GM12891 (cell line): Measurements from ENCODE around the gene SIDT2.
A peak's percentile ranks its signal among the peaks of the same experiment; 100 is the strongest.
"Not testable (repeated sequence)": the region's sequence is repeated elsewhere in the genome, so short reads cannot be mapped to it uniquely, and the experiment has no call there.

ENCODE experiments used
- DNase-seq: peaks from one replicate; pipeline ENCODE4 v3.0.0; 2011; ENCODE audit warnings: low spot score; ENCODE audit not compliant: insufficient read length
- FAIRE-seq: peaks from 2 replicates; lab custom pipeline; 2011; peaks lifted over from hg19 to GRCh38; lab: Jason Lieb, UNC
- PAX5 ChIP-seq: IDR thresholded peaks from 2 replicates; pipeline ENCODE4 v1.6.1; 2011; ENCODE audit warnings: low read length, moderate library complexity, mild to moderate bottlenecking; ENCODE audit not compliant: insufficient read depth, severe bottlenecking
- POLR2A ChIP-seq: IDR thresholded peaks from 2 replicates; pipeline ENCODE4 v1.6.1; 2011; ENCODE audit warnings: low read depth, low read length, control low read depth
- POLR2AphosphoS5 ChIP-seq: IDR thresholded peaks from 2 replicates; pipeline ENCODE4 v1.6.1; 2011; ENCODE audit warnings: low read depth, low read length, control low read depth
- POU2F2 ChIP-seq: IDR thresholded peaks from 2 replicates; pipeline ENCODE4 v1.6.1; 2011; ENCODE audit warnings: low read depth, mild to moderate bottlenecking, control low read depth, low read length, moderate library complexity
- SPI1 ChIP-seq: IDR thresholded peaks from 2 replicates; pipeline ENCODE4 v1.6.1; 2011; ENCODE audit warnings: low read depth, low read length, control low read depth
- TAF1 ChIP-seq: IDR thresholded peaks from 2 replicates; pipeline ENCODE4 v1.6.1; 2011; ENCODE audit warnings: low read depth, low read length, control low read depth

The SIDT2 gene

GRCh38 chr11:117202386-117203068 is 24.0 kb downstream of the SIDT2 start:
- DNase-seq (no peak), FAIRE-seq (no peak)
- TF ChIP-seq SPI1 (no peak), POLR2A (no peak), TAF1 (no peak), POLR2AphosphoS5 (no peak), PAX5 (no peak), POU2F2 (no peak)

- TF ChIP-seq POLR2AphosphoS5: no peak
- TF ChIP-seq TAF1: no peak
- no peak for TF ChIP-seq POU2F2
- no peak for TF ChIP-seq SPI1
- no peak for TF ChIP-seq POLR2A
- no peak for TF ChIP-seq PAX5
- no peak for DNase-seq
- no peak for FAIRE-seq
These were observed 24.5 kb downstream of the SIDT2 start for GRCh38 chr11:117203069-117203407.

DNA sequence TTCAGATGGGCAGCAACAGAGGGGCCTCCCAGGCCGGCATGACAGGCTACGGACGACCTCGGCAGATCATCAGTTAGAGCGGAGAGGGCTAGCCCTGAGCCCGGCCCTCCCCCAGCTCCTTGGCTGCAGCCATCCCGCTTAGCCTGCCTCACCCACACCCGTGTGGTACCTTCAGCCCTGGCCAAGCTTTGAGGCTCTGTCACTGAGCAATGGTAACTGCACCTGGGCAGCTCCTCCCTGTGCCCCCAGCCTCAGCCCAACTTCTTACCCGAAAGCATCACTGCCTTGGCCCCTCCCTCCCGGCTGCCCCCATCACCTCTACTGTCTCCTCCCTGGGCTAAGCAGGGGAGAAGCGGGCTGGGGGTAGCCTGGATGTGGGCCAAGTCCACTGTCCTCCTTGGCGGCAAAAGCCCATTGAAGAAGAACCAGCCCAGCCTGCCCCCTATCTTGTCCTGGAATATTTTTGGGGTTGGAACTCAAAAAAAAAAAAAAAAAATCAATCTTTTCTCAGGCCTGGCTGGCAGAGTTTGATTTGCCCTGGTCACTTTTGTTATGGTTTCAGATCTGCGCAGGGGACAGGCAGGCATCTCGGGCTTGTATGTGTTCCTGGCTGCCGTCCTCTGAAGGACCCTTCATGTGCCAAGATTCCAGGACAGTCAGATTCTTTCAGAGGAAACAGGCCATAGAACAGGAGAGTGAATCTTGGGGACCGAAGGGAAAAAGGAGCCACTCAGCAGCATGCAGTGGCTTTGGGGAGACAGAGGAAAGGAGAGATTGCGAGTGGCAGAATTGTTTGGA is 25.9 kb downstream of the SIDT2 start:
- DNase-seq (no peak), FAIRE-seq (no peak)
- no peak for TF ChIP-seq SPI1
- TF ChIP-seq PAX5: no peak
- TF ChIP-seq POLR2A: no peak
- no peak for TF ChIP-seq TAF1
- no peak for TF ChIP-seq POLR2AphosphoS5
- TF ChIP-seq POU2F2: no peak

GRCh38 chr11:117205211-117205818 is 26.8 kb downstream of the SIDT2 start:
- TF ChIP-seq SPI1 (no peak), POLR2A (no peak), TAF1 (no peak), POLR2AphosphoS5 (no peak), PAX5 (no peak), POU2F2 (no peak)
- DNase-seq (no peak), FAIRE-seq (peak; percentile 68)

- not testable (repeated sequence) for DNase-seq
- FAIRE-seq: peak; percentile 5
These were observed 27.6 kb downstream of the SIDT2 start for GRCh38 chr11:117206111-117206510.

GRCh38 chr11:117206859-117207258 is 28.3 kb downstream of the SIDT2 start:
- peak; percentile 80 for FAIRE-seq
- DNase-seq: not testable (repeated sequence)

- DNase-seq, FAIRE-seq: not testable (repeated sequence)
These were observed 28.9 kb downstream of the SIDT2 start for GRCh38 chr11:117207481-117207880.

- DNase-seq: not testable (repeated sequence)
- FAIRE-seq: peak; percentile 26
These were observed 30.2 kb downstream of the SIDT2 start for GRCh38 chr11:117208710-117209109.

DNA sequence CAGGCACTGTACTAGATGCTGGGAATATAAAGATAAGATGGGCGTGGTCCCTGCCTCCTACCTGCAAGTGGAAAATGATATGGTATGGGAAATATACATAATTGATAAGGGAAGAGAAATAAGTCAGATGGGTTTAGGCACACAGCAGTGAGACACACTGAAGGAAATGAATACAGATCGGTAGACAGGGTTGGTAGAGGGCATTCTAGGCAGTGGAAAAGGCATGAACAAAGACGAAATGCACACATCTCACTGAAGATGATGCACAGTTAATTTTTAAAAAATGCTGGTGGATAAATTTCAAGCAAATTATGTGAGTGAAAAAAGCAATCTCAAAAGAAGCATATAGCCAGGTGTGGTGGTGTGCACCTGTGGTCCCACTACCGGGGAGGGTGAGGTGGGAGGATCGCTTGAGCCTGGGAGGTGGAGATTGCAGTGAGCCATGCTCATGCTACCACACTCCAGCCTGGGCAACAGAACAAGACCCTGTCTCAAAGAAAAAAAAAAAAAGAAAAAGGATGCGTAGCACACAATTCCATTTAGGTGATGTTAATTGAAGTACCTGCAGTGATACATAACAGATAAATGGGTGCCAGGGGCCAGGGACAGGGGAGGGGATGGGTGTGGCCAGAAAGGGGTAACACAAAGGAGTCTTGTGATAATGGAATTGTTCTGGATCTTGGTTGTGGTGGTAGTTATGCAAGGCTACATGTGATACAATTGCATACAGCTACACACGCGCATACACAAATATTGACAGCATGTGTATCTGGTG is 31.0 kb downstream of the SIDT2 start:
- not testable (repeated sequence) for DNase-seq
- FAIRE-seq: peak; percentile 47

DNA sequence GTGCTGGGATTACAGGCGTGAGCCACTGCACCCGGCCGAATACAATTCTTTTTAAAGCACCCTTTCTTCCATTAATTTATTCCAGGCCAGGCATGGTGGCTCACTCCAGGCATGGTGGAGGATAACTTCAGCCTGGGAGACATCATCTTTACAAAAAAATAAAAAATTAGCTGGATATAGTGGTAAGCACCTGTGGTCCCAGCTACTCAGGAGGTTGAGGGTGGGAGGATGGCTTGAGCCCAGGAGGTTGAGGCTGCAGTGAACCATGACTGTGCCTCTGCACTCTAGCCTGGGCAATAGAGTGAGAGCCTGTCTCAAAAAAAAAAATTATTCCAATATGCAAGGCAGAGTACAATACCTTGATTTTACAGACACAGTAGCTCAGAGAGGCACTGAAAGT is 32.1 kb downstream of the SIDT2 start:
- TF ChIP-seq POLR2AphosphoS5 (no peak), SPI1 (no peak), TAF1 (no peak), PAX5 (no peak), POU2F2 (no peak), POLR2A (no peak)
- FAIRE-seq: no peak
- DNase-seq: no peak
